GM18867 (cell line): Measurements from ENCODE around the gene PNISR.
"Not testable (repeated sequence)": the region's sequence is repeated elsewhere in the genome, so short reads cannot be mapped to it uniquely, and the experiment has no call there.

Experiments used
- ATAC-seq: cut with Tn5 transposase; IDR thresholded peaks from one replicate; pipeline ENCODE4 v1.9.1; 2021; ENCODE audit warnings: mild to moderate bottlenecking, moderate library complexity; ENCODE audit not compliant: unreplicated experiment

The PNISR gene

GRCh38 chr6:99424761-99425646, at the start of gene PNISR:
Gene PNISR (minus strand): TSS chr6:99425308. CDS start chr6:99414659, 10,649 bp downstream.
- peak; percentile 91 for ATAC-seq

GRCh38 chr6:99473730-99474129, 48.6 kb upstream of the PNISR start:
- no peak for ATAC-seq

- ATAC-seq: no peak
Measured at GRCh38 chr6:99471638-99472037, 46.5 kb upstream of the PNISR start.

- peak; percentile 67 for ATAC-seq
Measured at GRCh38 chr6:99467509-99468106, 42.5 kb upstream of the PNISR start.

- not testable (repeated sequence) for ATAC-seq
Measured at GRCh38 chr6:99459133-99459532, 34.0 kb upstream of the PNISR start.

GRCh38 chr6:99458319-99458718, 33.2 kb upstream of the PNISR start:
- no peak for ATAC-seq

GRCh38 chr6:99446076-99446475, 21.0 kb upstream of the PNISR start:
- ATAC-seq: peak; percentile 92

GRCh38 chr6:99434702-99435530, 9.8 kb upstream of the PNISR start:
- peak; percentile 86 for ATAC-seq

- no peak for ATAC-seq
Measured at GRCh38 chr6:99432877-99433276, 7.8 kb upstream of the PNISR start.

GRCh38 chr6:99431901-99432300, 6.8 kb upstream of the PNISR start:
- no peak for ATAC-seq

- no peak for ATAC-seq
Measured at GRCh38 chr6:99427988-99428387, 2.9 kb upstream of the PNISR start.

- no peak for ATAC-seq
Measured at GRCh38 chr6:99426451-99426757, 1.3 kb upstream of the PNISR start.

- peak; percentile 53 for ATAC-seq
Measured at GRCh38 chr6:99425647-99426450, 741 bp upstream of the PNISR start.

- no peak for ATAC-seq
Measured at GRCh38 chr6:99424022-99424421, 1.1 kb downstream of the PNISR start.

- no peak for ATAC-seq
Measured at GRCh38 chr6:99422912-99423311, 2.2 kb downstream of the PNISR start.

- peak; percentile 89 for ATAC-seq
Measured at GRCh38 chr6:99416892-99417767, 8.0 kb downstream of the PNISR start.

GRCh38 chr6:99416226-99416625, 8.9 kb downstream of the PNISR start:
- ATAC-seq: no peak

GRCh38 chr6:99415446-99415845, 9.7 kb downstream of the PNISR start:
- ATAC-seq: no peak

GRCh38 chr6:99412065-99412464, 13.0 kb downstream of the PNISR start:
- no peak for ATAC-seq

GRCh38 chr6:99409672-99410071, 15.4 kb downstream of the PNISR start:
- no peak for ATAC-seq
